Prostate gland (tissue), 2 donors: ENCODE results near the gene TJP2. TPM values are rescaled to one million over a fixed set of nuclear protein-coding genes. Genes with fewer than 3 reads are reported as not detected.

Source experiments
- DNase-seq: peaks from one replicate; pipeline ENCODE4 v3.0.0-alpha.2; 2019; ENCODE audit warnings: low spot score
- H3K27ac ChIP-seq, 2 donors: fragments of 200-600 bp; sonication (generic); 2 replicates each; pipeline ENCODE4 v1.5.1; 2017 to 2019
- H3K27me3 ChIP-seq: fragments of 200-600 bp; sonication (generic); replicated peaks from 2 replicates; pipeline ENCODE4 v1.5.1; 2019; ENCODE audit not compliant: insufficient read depth
- H3K36me3 ChIP-seq, 2 donors: fragments of 200-600 bp; sonication (generic); 1 replicate in 1 of 2; 2 replicates in 1 of 2; pipeline versions ENCODE4 v1.5.1 to v1.8.1; 2017 to 2019
- H3K4me1 ChIP-seq: fragments of 200-600 bp; sonication (generic); replicated peaks from 2 replicates; pipeline ENCODE4 v1.5.1; 2019
- H3K4me3 ChIP-seq, 2 donors: fragments of 200-600 bp; sonication (generic); 2 replicates each; pipeline ENCODE4 v1.5.1; 2017 to 2019
- H3K9me3 ChIP-seq: fragments of 200-600 bp; sonication (generic); 2 replicates; pipeline ENCODE4 v1.5.1; 2017
- CTCF ChIP-seq, 4 experiments: fragments of 200-600 bp in 2 of 4; fragments of 450-650 bp in 2 of 4; sonication (generic) in 2 of 4; IDR thresholded peaks; 1 replicate in 3 of 4; 2 replicates in 1 of 4; pipeline ENCODE4 v1.5.1; 2016 to 2019; ENCODE audit warnings: antibody characterized with exemption in 4 of 4, mild to moderate bottlenecking in 2 of 4, moderate library complexity in 2 of 4
- POLR2A ChIP-seq: fragments of 450-650 bp; IDR thresholded peaks from one replicate; pipeline ENCODE4 v1.6.1; 2016; ENCODE audit warnings: antibody characterized with exemption, mild to moderate bottlenecking
- POLR2AphosphoS5 ChIP-seq: sonication (generic); formaldehyde crosslinking; IDR thresholded peaks from one replicate; pipeline ENCODE4 v1.6.1; 2017; ENCODE audit warnings: antibody characterized with exemption
- WGBS: methylation state at CpG from one replicate; pipeline ENCODE4 v1.1.5; 2018; 5-methylcytosine and 5-hydroxymethylcytosine counted together
- intact Hi-C: fragments of 100-400 bp; cut with DNase I; formaldehyde crosslinking; loops from one replicate; pipeline ENCODE4 v1.14.2; 2022
- total RNA-seq, 2 donors: library from RNA; depleted of rRNA; stranded (reverse); fragments of >200 nt; gene quantifications; one replicate each; pipeline ENCODE4 v1.1.0, GENCODE V29; 2016

Gene TJP2
- total RNA-seq, 2 donors from 2014 or later = 117 to 166 TPM

- TF ChIP-seq POLR2A = no peak
- no peak for TF ChIP-seq CTCF (IDR thresholded peaks at IDR 0.05)
- no peak for TF ChIP-seq POLR2AphosphoS5
- Histone ChIP-seq H3K36me3 (peaks cover 0 to 4% of the 10 kb centered on the region in 2 donors), H3K27ac (no peak overlapping the region), H3K4me3 (no peak overlapping the region), H3K4me1 (no peaks in the 10 kb centered on the region), H3K27me3 (no peaks in the 10 kb centered on the region), H3K9me3 (no peaks in the 10 kb centered on the region)
- intact Hi-C loops = no loop called here
- 56% methylated on average over 2 of the region's 2 CpGs for WGBS
- DNase-seq = no peak
These were observed 69.0 kb downstream of the TJP2 start for GRCh38 chr9:69243116-69243515.

GRCh38 chr9:69246629-69247028, 72.6 kb downstream of the TJP2 start:
- no peak overlapping the region for H3K4me3 ChIP-seq
- no peaks in the 10 kb centered on the region for H3K27me3 ChIP-seq
- intact Hi-C loops = no loop called here
- TF ChIP-seq CTCF (IDR thresholded peaks at IDR 0.05) = no peak
- no peaks in the 10 kb centered on the region for H3K9me3 ChIP-seq
- no peaks in the 10 kb centered on the region for H3K4me1 ChIP-seq
- WGBS = 98% methylated on average over 2 of the region's 2 CpGs
- peaks cover 0 to 5% of the 10 kb centered on the region in 2 donors for H3K36me3 ChIP-seq
- no peak for DNase-seq
- H3K27ac ChIP-seq = no peak overlapping the region

- Histone ChIP-seq H3K27me3 (no peaks in the 10 kb centered on the region), H3K4me3 (no peak overlapping the region), H3K27ac (no peak overlapping the region), H3K4me1 (no peaks in the 10 kb centered on the region), H3K36me3 (peaks cover 0 to 5% of the 10 kb centered on the region in 2 donors), H3K9me3 (no peaks in the 10 kb centered on the region)
- TF ChIP-seq CTCF (IDR thresholded peaks at IDR 0.05) = no peak
- TF ChIP-seq POLR2AphosphoS5 = no peak
- TF ChIP-seq POLR2A = no peak
- intact Hi-C loops = no loop called here
- no peak for DNase-seq
- WGBS = 89% methylated on average over 22 of the region's 22 CpGs
These were observed 73.9 kb downstream of the TJP2 start for GRCh38 chr9:69248005-69248404.

GRCh38 chr9:69249337-69249736, 75.3 kb downstream of the TJP2 start:
- Histone ChIP-seq H3K36me3 (peaks cover 2 to 5% of the 10 kb centered on the region in 2 donors), H3K4me1 (no peaks in the 10 kb centered on the region), H3K27me3 (no peaks in the 10 kb centered on the region), H3K27ac (no peak overlapping the region), H3K9me3 (no peaks in the 10 kb centered on the region), H3K4me3 (no peak overlapping the region)
- intact Hi-C loops = no loop called here
- TF ChIP-seq CTCF (IDR thresholded peaks at IDR 0.05) (no peak), POLR2AphosphoS5 (no peak), POLR2A (no peak)
- DNase-seq = no peak
- 79% methylated on average over 7 of the region's 7 CpGs for WGBS

- intact Hi-C loops = no loop called here
- peaks cover 4 to 5% of the 10 kb centered on the region in 2 donors for H3K36me3 ChIP-seq
- no peaks in the 10 kb centered on the region for H3K4me1 ChIP-seq
- TF ChIP-seq CTCF (IDR thresholded peaks at IDR 0.05) (no peak), POLR2AphosphoS5 (no peak), POLR2A (no peak)
- no peak overlapping the region for H3K4me3 ChIP-seq
- 90% methylated on average over 3 of the region's 3 CpGs for WGBS
- no peak overlapping the region for H3K27ac ChIP-seq
- H3K27me3 ChIP-seq = no peaks in the 10 kb centered on the region
- DNase-seq = no peak
- H3K9me3 ChIP-seq = no peaks in the 10 kb centered on the region
These were observed 76.6 kb downstream of the TJP2 start for GRCh38 chr9:69250681-69251080.
